ENCODE data around the gene SACM1L.

DNA sequence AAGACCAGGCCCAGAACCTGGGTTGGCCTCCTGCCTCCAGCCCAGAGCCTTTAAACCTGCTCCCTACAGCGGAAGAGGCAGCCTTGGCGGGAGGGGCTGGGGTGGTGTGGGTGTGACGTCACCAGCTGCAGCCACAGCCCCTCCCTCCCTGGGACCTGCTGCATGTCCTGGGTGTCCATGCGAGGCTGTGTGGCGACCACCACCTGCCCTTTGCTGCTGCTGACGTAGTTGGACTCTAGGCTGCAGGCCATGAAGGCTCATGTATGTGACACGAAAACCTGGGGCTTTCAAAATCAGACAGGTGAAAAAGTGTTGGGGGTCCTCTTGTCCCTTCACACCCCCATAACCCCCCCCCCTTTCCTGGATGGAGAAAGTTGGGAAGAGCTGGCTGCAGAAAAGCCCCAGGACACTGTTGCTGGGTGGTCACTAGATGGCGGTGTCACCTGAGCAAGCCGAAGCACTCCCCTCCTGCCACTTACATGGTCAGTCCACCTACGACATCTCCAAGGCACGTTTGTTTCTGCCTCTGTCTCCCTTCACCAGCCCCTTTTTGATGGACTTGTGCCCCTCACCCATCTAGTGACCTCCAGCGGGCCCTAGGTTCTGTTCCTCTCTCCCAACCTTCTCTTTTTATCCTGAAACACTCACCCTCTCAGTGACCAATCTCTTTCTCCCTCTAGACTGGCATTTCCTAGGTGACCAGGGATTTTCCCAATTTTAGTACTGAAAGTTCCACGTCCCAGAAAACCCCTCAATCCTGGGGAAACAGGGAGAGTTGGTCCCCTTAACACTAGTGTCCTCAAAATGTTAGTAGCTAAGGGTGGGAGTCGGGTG, 71.9 kb downstream of the SACM1L start:
- TF ChIP-seq POLR2A (IDR thresholded peaks at IDR 0.05; ENCODE audit: low read depth, low read length) = no peak
- no peak for TF ChIP-seq POLR2AphosphoS5 (IDR thresholded peaks at IDR 0.05; ENCODE audit: low read depth, low read length)
- no peak for TF ChIP-seq TAF1 (IDR thresholded peaks at IDR 0.05; ENCODE audit: borderline replicate concordance, low read depth, low read length)
